DND-41 (cell line): ENCODE results near the gene ZSCAN21.

ENCODE experiments used
- ATAC-seq: fragments of 200-7000 bp; cut with Tn5 transposase; 3 replicates; pipeline ENCODE4 v1.9.1; 2021; ENCODE audit warnings: low read depth; ENCODE audit not compliant: insufficient read depth
- DNase-seq: peaks from one replicate; pipeline ENCODE4 v3.0.0-alpha.2; 2020
- H2AFZ ChIP-seq: 2 replicates; pipeline ENCODE4 v1.6.0; 2012; ENCODE audit warnings: low read depth, low read length
- H3K27ac ChIP-seq: 2 replicates; pipeline ENCODE4 v1.5.1; 2012; ENCODE audit warnings: low read length, inconsistent platforms
- H3K27me3 ChIP-seq: fragments of 200-600 bp; sonication (generic); 2 replicates; pipeline ENCODE4 v1.6.0; 2012; ENCODE audit warnings: low read length, mild to moderate bottlenecking, inconsistent platforms; ENCODE audit not compliant: insufficient read depth, poor library complexity
- H3K36me3 ChIP-seq: 2 replicates; pipeline ENCODE4 v1.5.1; 2012; ENCODE audit warnings: low read length, inconsistent platforms; ENCODE audit not compliant: insufficient read depth
- H3K4me1 ChIP-seq: 2 replicates; pipeline ENCODE4 v1.5.1; 2012; ENCODE audit warnings: mild to moderate bottlenecking, low read length; ENCODE audit not compliant: insufficient read depth
- H3K4me2 ChIP-seq: 2 replicates; pipeline ENCODE4 v1.6.0; 2012; ENCODE audit warnings: mild to moderate bottlenecking, moderate library complexity, low read length, inconsistent platforms; ENCODE audit not compliant: insufficient read depth
- H3K4me3 ChIP-seq, 2 experiments: fragments of 200-600 bp in 1 of 2; shearing (Covaris generic) in 1 of 2; 2 replicates each; pipeline ENCODE4 v1.5.1; 2012 to 2016; ENCODE audit warnings: inconsistent platforms in 2 of 2, low read length in 2 of 2, mild to moderate bottlenecking in 2 of 2, low read depth in 1 of 2, moderate library complexity in 1 of 2
- H3K79me2 ChIP-seq: 2 replicates; pipeline ENCODE4 v1.6.0; 2012; ENCODE audit warnings: low read length, inconsistent platforms; ENCODE audit not compliant: insufficient read depth
- H3K9ac ChIP-seq: 2 replicates; pipeline ENCODE4 v1.6.0; 2012; ENCODE audit warnings: low read depth, mild to moderate bottlenecking, inconsistent platforms, low read length, moderate library complexity
- H3K9me3 ChIP-seq: 2 replicates; pipeline ENCODE4 v1.5.1; 2012; ENCODE audit warnings: low read length, moderate library complexity, mild to moderate bottlenecking, inconsistent platforms; ENCODE audit not compliant: insufficient read depth, severe bottlenecking
- H4K20me1 ChIP-seq: 2 replicates; pipeline ENCODE4 v1.6.0; 2012; ENCODE audit warnings: low read length; ENCODE audit not compliant: insufficient read depth
- CTCF ChIP-seq: IDR thresholded peaks from 2 replicates; pipeline ENCODE4 v1.5.1; 2012; ENCODE audit warnings: borderline replicate concordance, low read length, moderate library complexity, mild to moderate bottlenecking; ENCODE audit not compliant: poor library complexity, severe bottlenecking; ENCODE audit errors: extremely low read depth
- EZH2 ChIP-seq: IDR thresholded peaks from 3 replicates; pipeline ENCODE4 v1.6.1; 2012; ENCODE audit warnings: borderline replicate concordance, low read depth, mild to moderate bottlenecking, moderate library complexity, low read length, inconsistent platforms; ENCODE audit not compliant: severe bottlenecking

ZSCAN21 gene

GRCh38 chr7:100072462-100072861, 22.9 kb downstream of the ZSCAN21 start:
- H3K4me3 ChIP-seq, result no peak overlapping the region
- no peak overlapping the region for H3K4me2 ChIP-seq
- no peak for DNase-seq
- peaks cover 2% of the 10 kb centered on the region; the same call in 1 of the 2 replicates for H4K20me1 ChIP-seq
- no peaks in the 10 kb centered on the region for H3K4me1 ChIP-seq
- ATAC-seq, result no peak
- peaks cover 29% of the 10 kb centered on the region for H3K79me2 ChIP-seq
- no peak overlapping the region for H3K27ac ChIP-seq
- TF ChIP-seq EZH2 (no peak), CTCF (no peak)
- no peak overlapping the region for H2AFZ ChIP-seq
- H3K36me3 ChIP-seq, result peaks cover 87% of the 10 kb centered on the region
- peaks cover 24% of the 10 kb centered on the region for H3K9me3 ChIP-seq
- no peaks in the 10 kb centered on the region for H3K27me3 ChIP-seq
- no peak overlapping the region for H3K9ac ChIP-seq

- H3K79me2 ChIP-seq, result peaks cover 53% of the 10 kb centered on the region
- peaks cover 24% of the 10 kb centered on the region for H3K9me3 ChIP-seq
Observed at GRCh38 chr7:100074841-100075240, 25.3 kb downstream of the ZSCAN21 start.

GRCh38 chr7:100075418-100075817, 25.8 kb downstream of the ZSCAN21 start:
- no peak overlapping the region for H2AFZ ChIP-seq
- no peak overlapping the region for H3K4me2 ChIP-seq
- H3K9ac ChIP-seq, result no peak overlapping the region
- peaks cover 59% of the 10 kb centered on the region for H3K79me2 ChIP-seq
- no peak for ATAC-seq
- peaks cover 95% of the 10 kb centered on the region for H3K36me3 ChIP-seq
- H3K9me3 ChIP-seq, result peaks cover 24% of the 10 kb centered on the region
- H3K4me1 ChIP-seq, result peaks cover 20% of the 10 kb centered on the region
- DNase-seq, result no peak
- H3K4me3 ChIP-seq, result no peak overlapping the region
- H3K27ac ChIP-seq, result no peak overlapping the region
- no peak for TF ChIP-seq CTCF
- no peak for TF ChIP-seq EZH2
- H3K27me3 ChIP-seq, result no peaks in the 10 kb centered on the region
- peaks cover 21% of the 10 kb centered on the region for H4K20me1 ChIP-seq

More at GRCh38 chr7:100074841-100075240, 25.3 kb downstream of the ZSCAN21 start:
- Histone ChIP-seq H2AFZ (no peak overlapping the region), H3K36me3 (peaks cover 96% of the 10 kb centered on the region), H3K9ac (no peak overlapping the region), H3K4me3 (no peak overlapping the region), H3K4me2 (no peak overlapping the region), H3K27me3 (no peaks in the 10 kb centered on the region), H3K27ac (no peak overlapping the region), H3K4me1 (peaks cover 14% of the 10 kb centered on the region), H4K20me1 (peaks cover 17% of the 10 kb centered on the region)
- no peak for ATAC-seq
- TF ChIP-seq EZH2, result no peak
- DNase-seq, result no peak

- Histone ChIP-seq H3K36me3 (peaks cover 83% of the 10 kb centered on the region), H2AFZ (no peak overlapping the region), H3K4me2 (no peak overlapping the region), H3K79me2 (peaks cover 71% of the 10 kb centered on the region), H3K27ac (no peak overlapping the region), H4K20me1 (peaks cover 21% of the 10 kb centered on the region), H3K4me1 (peaks cover 30% of the 10 kb centered on the region), H3K4me3 (no peak overlapping the region), H3K9ac (no peak overlapping the region), H3K27me3 (no peaks in the 10 kb centered on the region), H3K9me3 (peaks cover 8% of the 10 kb centered on the region)
- DNase-seq (no peak), ATAC-seq (no peak)
- TF ChIP-seq CTCF (no peak), EZH2 (no peak)
Observed at GRCh38 chr7:100077205-100077604, 27.6 kb downstream of the ZSCAN21 start.
